GM23338 (cell line): ENCODE results near the gene CD40LG. TPM values are rescaled to one million over a fixed set of nuclear protein-coding genes. Genes with fewer than 3 reads are reported as not detected.

Experiments used
- ATAC-seq: fragments of 200-7000 bp; cut with Tn5 transposase; 3 replicates; pipeline ENCODE4 v1.9.1; 2020
- DNase-seq: peaks from one replicate; pipeline ENCODE4 v3.0.0-alpha.2; 2015; ENCODE audit warnings: low spot score
- H2AFZ ChIP-seq: fragments of 200-600 bp; sonication (generic); 2 replicates; pipeline ENCODE4 v1.8.0; 2016; ENCODE audit warnings: antibody characterized with exemption, mild to moderate bottlenecking, moderate library complexity
- H3F3A ChIP-seq: fragments of 200-600 bp; sonication (generic); replicated peaks from 2 replicates; pipeline ENCODE4 v1.8.0; 2017; ENCODE audit warnings: antibody characterized with exemption, mixed run types, low read depth
- H3K27ac ChIP-seq: fragments of 200-600 bp; sonication (generic); 2 replicates; pipeline ENCODE4 v1.6.1; 2016; ENCODE audit warnings: low read depth
- H3K27me3 ChIP-seq: fragments of 200-600 bp; sonication (generic); 2 replicates; pipeline ENCODE4 v1.8.0; 2016; ENCODE audit warnings: mild to moderate bottlenecking, mixed run types, moderate library complexity; ENCODE audit not compliant: insufficient read depth
- H3K36me3 ChIP-seq: fragments of 200-600 bp; sonication (generic); 2 replicates; pipeline ENCODE4 v1.8.0; 2016; ENCODE audit warnings: mild to moderate bottlenecking; ENCODE audit not compliant: insufficient read depth
- H3K4me1 ChIP-seq: fragments of 200-600 bp; sonication (generic); 2 replicates; pipeline ENCODE4 v1.8.0; 2016; ENCODE audit warnings: mild to moderate bottlenecking, moderate library complexity; ENCODE audit not compliant: insufficient read depth
- H3K4me2 ChIP-seq: fragments of 200-600 bp; sonication (generic); 2 replicates; pipeline ENCODE4 v1.7.1; 2017; ENCODE audit warnings: mixed run types
- H3K4me3 ChIP-seq: fragments of 200-600 bp; sonication (generic); 2 replicates; pipeline ENCODE4 v1.6.1; 2016; ENCODE audit warnings: mixed run types
- H3K79me2 ChIP-seq: fragments of 200-600 bp; sonication (generic); replicated peaks from 2 replicates; pipeline ENCODE4 v1.8.0; 2017; ENCODE audit warnings: mild to moderate bottlenecking; ENCODE audit not compliant: insufficient read depth
- H3K9me2 ChIP-seq: fragments of 200-600 bp; sonication (generic); 2 replicates; pipeline ENCODE4 v1.8.0; 2017; ENCODE audit not compliant: insufficient read depth
- H4K20me1 ChIP-seq: fragments of 200-600 bp; sonication (generic); replicated peaks from 2 replicates; pipeline ENCODE4 v1.8.0; 2017; ENCODE audit warnings: mild to moderate bottlenecking; ENCODE audit not compliant: insufficient read depth
- H3K27ac Mint-ChIP-seq: 2 replicates; pipeline ENCODE4 v1.8.0; 2020; ENCODE audit warnings: inconsistent platforms, mild to moderate bottlenecking, moderate library complexity, mixed read lengths
- H3K27me3 Mint-ChIP-seq: 3 replicates; pipeline ENCODE4 v1.8.0; 2022; ENCODE audit warnings: low read depth, mild to moderate bottlenecking, moderate library complexity, mixed read lengths, inconsistent platforms; ENCODE audit not compliant: insufficient read depth, poor library complexity
- H3K36me3 Mint-ChIP-seq: 3 replicates; pipeline ENCODE4 v1.8.0; 2021; ENCODE audit warnings: low read depth, mild to moderate bottlenecking, inconsistent platforms, moderate library complexity, mixed read lengths
- H3K4me1 Mint-ChIP-seq: 3 replicates; pipeline ENCODE4 v1.8.0; 2020; ENCODE audit warnings: mild to moderate bottlenecking, inconsistent platforms, mixed read lengths
- H3K4me3 Mint-ChIP-seq: 3 replicates; pipeline ENCODE4 v1.8.0; 2021; ENCODE audit warnings: moderate library complexity, mild to moderate bottlenecking, inconsistent platforms, mixed read lengths
- H3K9me3 Mint-ChIP-seq: 3 replicates; pipeline ENCODE4 v1.8.0; 2020; ENCODE audit warnings: moderate library complexity, mild to moderate bottlenecking, inconsistent platforms, mixed read lengths
- CREB1 ChIP-seq: fragments of 250-450 bp; sonication (Bioruptor Pico); IDR thresholded peaks from 2 replicates; pipeline ENCODE4 v1.5.0; 2020; ENCODE audit warnings: low read depth, mild to moderate bottlenecking, moderate library complexity
- CTCF ChIP-seq, 2 experiments: fragments of 200-600 bp in 1 of 2; sonication (generic) in 1 of 2; conservative IDR thresholded peaks; 2 replicates each; pipeline versions ENCODE4 v1.5.1 to v1.6.1; 2016 to 2017; ENCODE audit warnings: antibody characterized with exemption in 2 of 2, low read depth in 2 of 2, mild to moderate bottlenecking in 2 of 2, moderate library complexity in 1 of 2
- ETS1 ChIP-seq: IDR thresholded peaks from 2 replicates; pipeline ENCODE4 v1.6.1; 2016; ENCODE audit warnings: antibody characterized with exemption
- EZH2 ChIP-seq: fragments of 200-600 bp; sonication (generic); IDR thresholded peaks from one replicate; pipeline ENCODE4 v1.8.0; 2017; ENCODE audit warnings: antibody characterized with exemption, mild to moderate bottlenecking, low read depth; ENCODE audit not compliant: unreplicated experiment
- EZH2phosphoT487 ChIP-seq: fragments of 200-600 bp; sonication (generic); IDR thresholded peaks from one replicate; pipeline ENCODE4 v1.8.1; 2018; ENCODE audit warnings: antibody characterized with exemption; ENCODE audit not compliant: unreplicated experiment
- NANOG ChIP-seq: IDR thresholded peaks from 2 replicates; pipeline ENCODE4 v1.6.1; 2016; ENCODE audit warnings: antibody characterized with exemption, borderline replicate concordance
- POLR2AphosphoS5 ChIP-seq: IDR thresholded peaks from 2 replicates; pipeline ENCODE4 v1.6.1; 2016; ENCODE audit warnings: antibody characterized with exemption, low read depth
- STAT1 ChIP-seq: IDR thresholded peaks from one replicate; pipeline ENCODE4 v1.6.1; 2016; ENCODE audit warnings: antibody characterized with exemption; ENCODE audit not compliant: unreplicated experiment
- ZNF462 ChIP-seq: fragments of 250-450 bp; sonication (Bioruptor Pico); IDR thresholded peaks from 2 replicates; pipeline ENCODE4 v1.5.0; 2020; ENCODE audit warnings: mild to moderate bottlenecking, moderate library complexity
- polyA plus RNA-seq: library from polyadenylated mRNA; unstranded; fragments of >200 nt; fragmentation: Nextera tagmentation; extraction: Ambion mirVana; gene quantifications from 2 replicates; pipeline ENCODE4 v1.2.1, GENCODE V29; 2016
- total RNA-seq: library from RNA; depleted of rRNA; stranded (reverse); fragments of >200 nt; shearing (Covaris generic); gene quantifications from 2 replicates; pipeline ENCODE4 v1.2.3, GENCODE V29; 2014

The CD40LG gene
- total and polyA plus RNA-seq, 2 experiments from 2014 or later, result not detected

GRCh38 chrX:136630881-136631280, 17.1 kb upstream of the CD40LG start:
- TF ChIP-seq EZH2, result no peak
- no peak for TF ChIP-seq ZNF462 (CRISPR knock-in tag)
- TF ChIP-seq EZH2phosphoT487, result no peak
- no peak for TF ChIP-seq CREB1 (CRISPR knock-in tag)
- TF ChIP-seq CTCF (conservative IDR thresholded peaks at IDR 0.05; ENCODE audit: low read depth in 2 of 2), result no peak
- no peak for TF ChIP-seq ETS1
- TF ChIP-seq NANOG, result no peak
- TF ChIP-seq POLR2AphosphoS5, result no peak
- no peak for TF ChIP-seq STAT1
- Mint-ChIP-seq H3K4me1 (peaks cover 11% of the 10 kb centered on the region; the same call in 2 of the 3 replicates), H3K36me3 (no peaks in the 10 kb centered on the region), H3K27me3 (peaks cover 4% of the 10 kb centered on the region), H3K4me3 (no peak overlapping the region), H3K9me3 (no peaks in the 10 kb centered on the region), H3K27ac (no peak overlapping the region)
- no peak overlapping the region for H3K4me2 ChIP-seq
- no peaks in the 10 kb centered on the region for H3K79me2 ChIP-seq
- no peaks in the 10 kb centered on the region for H4K20me1 ChIP-seq
- no peaks in the 10 kb centered on the region for H3K9me2 ChIP-seq
- H3K27me3 ChIP-seq, result no peaks in the 10 kb centered on the region
- H3K27ac ChIP-seq, result no peak overlapping the region
- no peak overlapping the region for H2AFZ ChIP-seq
- no peak overlapping the region for H3K4me3 ChIP-seq
- no peaks in the 10 kb centered on the region for H3K36me3 ChIP-seq
- peaks cover 8% of the 10 kb centered on the region for H3K4me1 ChIP-seq
- no peak for ATAC-seq
- H3F3A ChIP-seq, result no peaks in the 10 kb centered on the region
- no peak for DNase-seq
